ENCODE data around the gene SEPHS2.
"Not testable (repeated sequence)": the region's sequence is repeated elsewhere in the genome, so short reads cannot be mapped to it uniquely, and the experiment has no call there.

The SEPHS2 gene

DNA sequence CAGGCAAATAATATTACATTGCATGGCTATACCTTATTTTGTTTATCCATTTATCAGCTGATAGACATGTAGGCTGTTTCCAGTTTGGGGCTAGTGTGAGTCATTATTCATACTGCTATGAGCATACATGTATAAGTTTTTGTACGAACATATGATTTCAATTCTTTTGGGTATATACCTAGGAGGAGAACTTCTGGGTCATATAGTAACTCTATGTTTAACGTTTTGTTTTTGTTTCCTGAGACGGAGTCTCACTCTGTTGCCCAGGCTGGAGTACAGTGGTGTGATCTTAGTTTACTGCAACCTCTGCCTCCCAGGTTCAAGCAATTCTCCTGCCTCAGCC is 24.5 kb upstream of the SEPHS2 start:
- DNase-seq (ENCODE audit: extremely low read depth in 1 of 2, low read depth in 1 of 2) = no peak

DNA sequence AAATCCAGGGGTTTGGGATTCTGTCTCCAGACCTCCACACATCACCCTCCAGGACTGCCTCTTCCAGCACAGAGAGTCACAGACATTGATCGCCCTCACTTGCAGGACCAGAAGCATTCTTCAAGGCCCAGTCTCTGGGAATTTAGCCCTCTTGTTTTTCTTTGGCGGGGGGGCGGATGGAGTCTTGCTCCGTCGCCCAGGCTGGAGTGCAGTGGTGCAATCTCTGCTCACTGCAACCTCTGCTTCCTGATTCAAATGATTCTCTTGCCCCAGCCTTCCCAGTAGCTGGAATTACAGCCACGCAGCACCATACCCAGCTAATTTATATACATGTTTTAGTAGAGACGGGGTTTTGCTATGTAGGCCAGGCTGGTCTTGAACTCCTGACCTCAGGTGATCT is 18.4 kb upstream of the SEPHS2 start:
- DNase-seq (ENCODE audit: extremely low read depth in 1 of 2, low read depth in 1 of 2) = no peak

DNA sequence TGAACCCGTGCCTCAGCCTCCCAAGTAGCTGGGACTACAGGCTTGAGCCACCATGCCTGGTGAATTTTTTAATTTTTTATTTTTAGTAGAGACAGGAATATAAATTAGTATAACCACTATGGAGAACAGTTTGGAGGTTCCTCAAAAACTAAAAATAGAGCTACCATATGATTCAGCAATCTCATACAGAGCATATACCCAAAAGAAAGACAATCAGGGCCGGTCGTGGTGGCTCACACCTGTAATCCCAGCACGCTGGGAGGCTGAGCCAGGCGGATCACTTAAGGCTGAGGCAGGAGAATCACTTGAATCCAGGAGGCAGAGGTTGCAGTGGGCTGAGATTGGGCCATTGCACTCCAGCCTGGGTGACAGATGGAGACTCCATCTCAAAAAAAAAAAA is 15.8 kb upstream of the SEPHS2 start:
- DNase-seq (ENCODE audit: extremely low read depth in 1 of 2, low read depth in 1 of 2) = not testable (repeated sequence)

DNA sequence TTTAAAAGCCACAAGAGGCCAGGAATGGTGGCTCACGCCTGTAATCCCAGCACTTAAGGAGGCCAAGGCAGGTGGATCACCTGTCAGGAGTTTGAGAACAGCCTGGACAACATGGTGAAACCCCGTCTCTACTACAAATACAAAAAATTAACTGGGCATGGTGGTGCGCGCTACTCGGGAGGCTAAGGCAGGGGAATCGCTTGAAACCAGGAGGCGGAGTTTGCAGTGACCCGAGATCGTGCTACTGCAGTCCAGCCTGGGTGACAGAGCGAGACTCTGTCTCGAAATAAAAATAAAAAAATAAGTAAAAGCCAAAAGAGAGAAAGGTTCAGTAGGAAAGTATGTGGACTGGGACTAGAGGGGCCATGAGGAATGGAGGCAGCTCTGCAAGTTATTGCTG is 13.8 kb upstream of the SEPHS2 start:
- DNase-seq (ENCODE audit: extremely low read depth in 1 of 2, low read depth in 1 of 2) = no peak

DNA sequence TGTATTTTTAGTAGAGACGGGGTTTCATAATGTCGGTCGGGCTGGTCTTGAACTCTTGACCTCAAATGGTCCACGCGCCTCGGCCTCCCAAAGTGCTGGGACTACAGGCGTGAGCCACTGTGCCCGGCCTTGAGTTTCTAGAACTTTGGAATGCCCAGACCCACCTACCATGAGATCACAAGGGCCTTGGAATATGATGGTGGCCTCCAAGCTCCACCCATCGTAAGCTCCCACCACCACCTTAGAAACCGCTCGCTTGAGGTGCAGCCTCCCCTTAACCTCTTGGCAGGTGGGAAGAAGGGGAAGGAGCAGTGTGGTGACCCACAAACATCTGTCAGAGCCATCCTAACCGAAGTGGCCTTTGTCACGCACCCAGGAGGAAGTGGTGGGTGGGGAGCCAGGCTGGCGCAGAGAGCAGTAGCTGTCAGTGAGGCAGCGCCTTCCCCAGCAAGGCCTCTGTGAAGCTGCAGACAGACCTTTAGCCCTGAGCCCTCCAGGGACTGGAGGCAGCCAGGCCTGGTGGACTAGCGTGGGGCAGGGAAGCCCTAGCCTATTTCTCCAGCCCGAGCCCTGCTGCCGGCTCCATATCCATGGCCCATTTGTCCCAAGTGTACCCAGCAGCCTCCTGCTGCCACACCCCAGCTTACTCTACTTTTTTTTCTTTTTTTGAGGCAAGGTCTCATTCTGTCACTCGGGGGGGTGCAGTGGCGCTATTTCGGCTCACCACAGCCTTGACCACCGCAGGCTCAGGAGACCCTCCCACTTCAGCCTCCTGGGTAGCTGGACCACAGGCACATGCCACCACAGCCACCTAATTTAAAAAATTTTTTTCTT is 13.1 kb upstream of the SEPHS2 start:
- peak; percentile 50 to 52 for DNase-seq (ENCODE audit: extremely low read depth in 1 of 2, low read depth in 1 of 2)

DNA sequence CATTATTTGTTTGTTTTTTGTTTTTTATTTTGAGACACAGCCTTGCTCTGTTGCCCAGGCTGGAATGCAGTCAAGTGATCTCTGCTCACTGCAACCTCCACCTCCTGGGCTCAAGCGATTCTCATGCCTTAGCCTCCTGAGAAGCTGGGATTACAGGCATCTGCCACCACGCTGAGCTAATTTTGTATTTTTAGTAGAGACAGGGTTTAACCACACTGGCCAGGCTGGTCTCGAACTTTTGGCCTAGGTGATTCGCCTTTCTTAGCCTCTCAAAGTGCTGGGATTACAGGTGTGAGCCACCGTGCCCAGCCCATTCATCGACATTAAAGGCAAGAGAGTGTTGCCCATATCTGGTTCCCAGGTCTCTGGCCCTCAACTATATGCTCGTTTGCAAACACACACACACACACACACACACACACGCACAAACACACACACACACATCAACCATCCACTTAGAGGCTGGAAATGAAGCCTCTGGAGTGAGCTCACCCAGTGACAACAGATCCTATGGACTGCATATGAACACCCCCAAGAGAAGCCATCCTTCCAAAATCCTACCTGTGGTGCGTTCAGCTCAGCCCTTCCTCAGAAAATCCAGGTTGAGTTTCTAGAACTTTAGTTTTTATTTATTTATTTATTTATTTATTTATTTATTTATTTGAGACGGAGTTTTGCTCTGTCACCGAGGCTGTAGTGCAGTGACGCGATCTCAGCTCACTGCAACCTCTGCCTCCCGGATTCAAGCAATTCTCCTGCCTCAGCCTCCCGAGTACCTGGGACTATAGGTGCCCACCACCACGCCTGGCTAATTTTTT is 12.3 kb upstream of the SEPHS2 start:
- no peak for DNase-seq (ENCODE audit: extremely low read depth in 1 of 2, low read depth in 1 of 2)

DNA sequence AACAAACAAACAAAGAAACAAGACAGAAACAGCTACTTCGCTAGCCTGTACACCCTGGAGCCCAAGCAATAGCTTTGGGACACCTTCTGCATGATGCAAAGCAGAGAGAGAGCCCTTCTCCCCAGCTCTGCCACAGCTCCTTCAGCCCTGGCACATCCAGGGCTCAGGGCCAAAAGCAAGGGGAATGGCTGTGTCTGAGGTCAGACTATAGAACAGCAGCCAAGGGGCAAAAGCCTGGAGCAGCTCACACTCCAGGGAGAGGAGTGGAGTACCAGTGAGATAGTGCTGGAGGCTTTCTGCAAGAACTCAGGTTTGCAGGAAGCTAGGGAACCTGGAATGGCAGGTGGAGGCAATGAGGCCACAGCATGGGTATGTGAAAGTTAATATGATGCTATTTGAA is 11.6 kb upstream of the SEPHS2 start:
- DNase-seq (ENCODE audit: extremely low read depth in 1 of 2, low read depth in 1 of 2) = no peak

DNA sequence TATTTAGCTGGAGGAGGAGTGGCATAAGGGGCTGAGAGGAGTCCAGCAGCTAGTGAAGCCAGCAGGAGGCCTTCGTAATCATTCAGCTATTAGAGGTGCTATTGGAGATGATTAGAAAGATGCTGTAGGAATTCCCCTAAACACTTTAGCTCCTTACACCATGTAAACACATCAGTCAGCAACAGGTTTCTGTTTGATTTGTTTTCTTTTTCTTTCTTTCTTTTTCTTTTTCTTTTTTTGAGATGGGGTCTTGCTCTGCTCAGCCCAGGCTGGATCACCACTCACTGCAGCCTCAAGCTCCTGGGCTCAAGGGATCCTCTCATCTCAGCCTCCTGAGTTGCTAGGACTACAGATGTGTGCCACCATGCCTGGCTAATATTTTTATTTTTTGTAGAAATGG is 10.6 kb upstream of the SEPHS2 start:
- no peak for DNase-seq (ENCODE audit: extremely low read depth in 1 of 2, low read depth in 1 of 2)

DNA sequence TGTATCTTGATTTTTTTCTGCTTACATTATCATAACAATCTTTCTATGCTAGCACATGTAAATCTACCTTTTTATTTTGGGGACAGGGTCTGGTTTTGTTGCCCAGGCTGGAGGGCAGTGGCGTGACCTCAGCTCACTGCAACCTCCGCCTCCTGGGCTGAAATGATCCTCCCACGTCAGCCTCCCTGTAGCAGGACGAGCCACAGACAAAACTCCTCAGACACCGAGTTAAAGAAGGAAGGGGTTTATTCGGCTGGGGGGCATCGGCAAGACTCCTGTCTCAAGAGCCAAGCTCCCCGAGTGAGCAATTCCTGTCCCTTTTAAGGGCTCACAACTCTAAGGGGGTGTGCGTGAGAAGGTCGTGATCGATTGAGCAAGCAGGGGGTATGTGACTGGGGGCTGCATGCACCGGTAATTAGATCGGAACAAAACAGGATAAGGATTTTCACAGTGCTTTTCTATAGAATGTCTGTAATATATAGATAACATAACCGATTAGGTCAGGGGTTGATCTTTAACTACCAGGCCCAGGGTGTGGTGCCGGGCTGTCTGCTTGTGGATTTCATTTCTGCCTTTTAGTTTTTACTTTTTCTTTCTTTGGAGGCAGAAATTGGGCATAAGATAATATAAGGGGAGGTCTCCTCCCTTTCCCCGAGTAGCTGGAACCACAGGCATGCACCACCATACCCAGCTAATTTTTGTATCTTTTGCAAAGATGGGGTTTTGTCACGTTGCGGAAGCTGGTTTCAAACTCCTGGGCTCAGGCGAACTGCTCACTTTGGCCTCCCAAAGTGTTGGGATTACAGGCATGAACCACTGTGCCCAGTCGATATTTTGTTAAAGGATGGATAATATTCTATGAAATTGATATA is 7.3 kb upstream of the SEPHS2 start:
- DNase-seq (ENCODE audit: extremely low read depth in 1 of 2, low read depth in 1 of 2) = not testable (repeated sequence)

DNA sequence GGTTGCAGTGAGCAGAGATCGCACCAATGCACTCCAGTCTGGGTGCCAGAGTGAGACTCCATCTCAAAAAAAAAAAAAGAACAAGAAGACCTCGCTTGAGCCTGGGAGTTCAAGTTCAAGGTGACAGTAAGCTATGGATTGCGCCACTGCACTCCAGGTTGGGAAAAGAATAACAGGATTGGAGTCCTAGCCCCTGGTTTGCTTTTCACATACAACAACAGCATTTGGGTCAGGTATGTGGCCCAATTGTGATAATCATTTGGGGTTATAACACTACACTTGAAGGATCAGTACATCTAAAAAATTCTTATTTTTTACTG is 3.4 kb upstream of the SEPHS2 start:
- DNase-seq (ENCODE audit: extremely low read depth in 1 of 2, low read depth in 1 of 2) = no peak

DNA sequence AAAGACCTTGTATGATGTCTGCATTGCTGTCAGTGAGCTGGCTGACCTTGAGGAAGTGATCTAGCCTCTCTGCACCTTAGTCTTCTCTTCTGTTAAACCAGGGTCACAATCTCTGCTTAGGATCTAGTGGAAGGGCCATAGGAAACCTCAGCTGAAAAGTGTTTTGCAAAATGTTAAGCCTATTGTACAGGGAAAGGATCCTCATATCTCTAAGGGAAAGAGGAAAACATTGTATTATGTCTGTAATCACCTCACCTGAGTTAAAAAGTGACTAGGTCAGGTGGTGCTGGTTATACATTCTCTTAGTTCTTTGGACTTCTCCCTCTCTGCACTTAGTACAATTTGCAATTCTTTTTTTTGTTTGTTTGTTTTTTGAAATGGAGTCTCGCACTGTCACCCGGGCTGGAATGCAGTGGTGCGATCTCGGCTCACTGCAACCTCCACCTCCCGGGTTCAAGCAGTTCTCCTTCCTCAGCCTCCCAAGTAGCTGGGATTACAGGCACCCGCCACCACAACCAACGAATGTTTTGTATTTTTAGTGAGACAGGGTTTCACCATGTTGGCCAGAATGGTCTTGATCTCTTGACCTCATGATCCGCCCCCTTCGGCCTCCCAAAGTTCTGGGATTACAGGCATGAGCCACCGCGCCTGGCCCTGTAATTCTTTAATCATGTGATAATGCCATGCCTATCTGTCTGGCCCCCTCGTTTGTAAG is 2.0 kb upstream of the SEPHS2 start:
- no peak for DNase-seq (ENCODE audit: extremely low read depth in 1 of 2, low read depth in 1 of 2)

DNA sequence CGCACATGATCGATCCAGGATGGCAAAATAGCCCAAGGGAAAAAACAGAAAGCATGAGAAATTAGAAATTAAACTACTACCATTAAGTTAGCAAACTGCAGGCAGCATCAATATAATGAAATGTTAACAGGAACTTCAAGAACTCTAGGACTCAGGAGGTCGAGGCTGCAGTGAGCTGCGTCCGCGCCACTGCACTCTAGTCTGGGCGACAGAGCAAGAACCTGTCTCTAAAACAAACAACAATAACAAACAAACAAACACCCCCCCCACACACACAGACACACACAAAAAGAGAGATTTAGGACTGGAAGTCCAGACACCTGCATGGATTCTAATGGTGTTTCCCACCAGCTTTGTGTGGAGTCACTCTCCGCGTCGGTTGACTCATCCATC is 525 bp upstream of the SEPHS2 start:
- DNase-seq (ENCODE audit: extremely low read depth in 1 of 2, low read depth in 1 of 2) = no peak

DNA sequence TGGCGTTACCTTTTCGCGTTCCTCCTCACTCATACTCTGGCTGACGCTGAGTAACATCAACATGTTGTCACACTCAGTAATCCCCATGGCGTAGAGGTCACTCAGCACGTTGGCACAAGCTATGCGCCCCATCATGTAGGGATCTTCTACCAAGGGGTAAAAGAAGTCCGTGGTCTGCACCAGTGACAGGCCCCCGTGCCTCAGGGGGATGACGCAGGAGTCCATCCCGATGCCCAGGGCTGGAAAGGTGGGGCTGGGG is 596 bp downstream of the SEPHS2 start:
- no peak for DNase-seq (ENCODE audit: extremely low read depth in 1 of 2, low read depth in 1 of 2)

DNA sequence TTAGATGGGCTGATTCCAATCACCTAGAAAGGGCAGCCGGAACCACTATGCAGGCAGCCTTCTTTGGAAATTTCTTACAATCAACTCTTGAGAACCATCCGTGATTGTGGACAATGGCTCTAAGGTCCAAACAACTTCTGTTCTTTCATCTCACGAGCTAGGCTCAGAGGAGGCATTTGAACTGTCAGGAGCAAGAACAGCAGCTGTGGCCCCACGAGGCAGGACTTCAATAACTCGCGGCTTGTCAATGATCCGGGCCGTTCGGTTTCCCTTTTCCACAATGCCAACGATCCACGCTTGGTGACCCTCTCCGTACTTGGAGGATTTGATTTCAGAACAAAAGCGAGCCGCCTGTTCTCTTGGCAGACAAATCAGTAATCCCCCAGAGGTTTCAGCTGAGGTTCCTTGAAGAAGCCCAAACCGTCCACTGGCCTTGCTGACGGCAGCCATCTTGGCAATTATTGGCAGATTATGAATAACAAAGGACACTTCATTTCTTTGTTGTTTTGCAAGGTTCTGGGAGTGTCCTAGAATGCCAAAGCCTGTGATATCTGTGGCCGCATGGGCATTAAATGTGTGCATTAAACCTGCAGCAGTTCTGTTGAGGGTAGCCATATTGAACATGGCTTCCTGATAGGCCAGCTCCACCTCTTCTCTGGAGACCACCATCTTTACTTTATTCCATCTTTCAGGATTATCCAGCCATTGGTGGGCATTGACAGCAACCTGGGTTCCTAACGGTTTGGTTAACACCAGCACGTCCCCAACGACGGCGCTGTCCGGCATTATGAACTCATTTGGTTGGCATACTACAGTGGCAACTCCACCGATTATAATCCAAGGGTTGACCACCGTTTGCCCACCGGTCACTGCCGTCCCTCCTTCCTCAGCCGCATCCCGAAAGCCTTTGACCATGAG is 1.2 kb downstream of the SEPHS2 start:
- DNase-seq (ENCODE audit: extremely low read depth in 1 of 2, low read depth in 1 of 2) = no peak

DNA sequence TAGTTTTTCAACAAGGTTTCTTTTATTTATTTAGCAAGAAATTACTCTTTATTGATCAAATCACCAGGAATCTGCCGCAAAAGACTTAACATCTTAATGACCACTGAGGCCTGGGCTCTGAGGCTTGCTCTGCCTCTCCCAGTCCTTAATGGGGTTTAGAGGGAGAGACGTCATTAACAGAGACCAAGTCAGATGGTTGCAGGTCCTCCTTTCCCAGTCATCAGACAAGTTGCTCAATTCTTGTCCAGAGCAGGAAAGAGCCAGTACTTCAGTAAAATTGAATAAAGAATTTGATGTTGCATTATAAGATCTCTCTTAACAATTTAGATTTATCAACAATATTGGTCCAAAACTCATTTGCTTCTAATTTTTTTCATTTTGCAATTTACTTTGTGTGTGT is 2.0 kb downstream of the SEPHS2 start:
- DNase-seq (ENCODE audit: extremely low read depth in 1 of 2, low read depth in 1 of 2) = no peak

DNA sequence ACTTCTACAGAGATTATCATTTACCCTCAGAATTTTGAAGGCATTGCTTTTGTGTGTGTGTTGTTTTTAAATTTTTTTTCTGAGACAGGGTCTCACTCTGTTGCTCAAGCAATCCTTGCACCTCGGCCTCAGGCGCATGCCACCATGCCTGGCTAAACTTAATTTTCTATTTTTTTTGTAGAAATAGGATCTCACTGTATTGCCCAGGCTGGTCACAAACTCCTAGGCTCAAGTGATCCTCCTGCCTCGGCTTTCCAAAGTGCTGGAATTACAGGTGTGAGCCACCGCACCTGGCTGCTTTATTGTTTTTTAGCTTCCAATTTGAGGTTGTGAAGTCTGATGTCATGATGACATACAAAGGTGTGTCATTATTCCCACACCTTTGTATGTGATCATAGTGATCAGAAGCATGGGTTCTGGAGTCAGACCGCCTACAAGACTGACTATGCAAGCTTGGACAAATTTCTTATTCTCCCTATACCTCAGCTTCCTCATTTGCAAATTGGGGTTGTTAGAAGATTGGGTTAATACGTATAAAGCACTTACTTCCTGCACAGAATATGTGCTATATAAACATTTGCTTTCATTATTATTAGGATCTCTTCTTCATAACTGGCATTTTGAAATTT is 5.8 kb downstream of the SEPHS2 start:
- no peak for DNase-seq (ENCODE audit: extremely low read depth in 1 of 2, low read depth in 1 of 2)

DNA sequence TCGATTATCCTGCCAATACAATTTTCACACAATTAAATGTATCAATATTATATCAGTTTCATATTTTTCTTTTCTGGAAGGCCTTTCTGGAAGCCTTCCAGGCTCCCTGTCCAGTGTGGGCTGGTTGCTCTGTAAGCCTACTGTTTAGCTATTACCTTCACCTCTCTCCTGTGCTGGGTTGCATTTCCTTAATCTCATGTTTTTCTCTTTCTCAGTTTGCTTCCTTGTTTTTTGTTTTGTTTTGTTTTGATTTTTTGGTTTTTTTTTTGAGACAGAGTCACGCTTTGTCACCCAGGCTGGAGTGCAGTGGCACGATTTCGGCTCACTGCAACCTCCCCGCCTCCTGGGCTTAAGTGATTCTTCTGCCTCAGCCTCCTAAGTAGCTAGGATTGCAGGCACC is 6.8 kb downstream of the SEPHS2 start:
- DNase-seq (ENCODE audit: extremely low read depth in 1 of 2, low read depth in 1 of 2) = no peak

DNA sequence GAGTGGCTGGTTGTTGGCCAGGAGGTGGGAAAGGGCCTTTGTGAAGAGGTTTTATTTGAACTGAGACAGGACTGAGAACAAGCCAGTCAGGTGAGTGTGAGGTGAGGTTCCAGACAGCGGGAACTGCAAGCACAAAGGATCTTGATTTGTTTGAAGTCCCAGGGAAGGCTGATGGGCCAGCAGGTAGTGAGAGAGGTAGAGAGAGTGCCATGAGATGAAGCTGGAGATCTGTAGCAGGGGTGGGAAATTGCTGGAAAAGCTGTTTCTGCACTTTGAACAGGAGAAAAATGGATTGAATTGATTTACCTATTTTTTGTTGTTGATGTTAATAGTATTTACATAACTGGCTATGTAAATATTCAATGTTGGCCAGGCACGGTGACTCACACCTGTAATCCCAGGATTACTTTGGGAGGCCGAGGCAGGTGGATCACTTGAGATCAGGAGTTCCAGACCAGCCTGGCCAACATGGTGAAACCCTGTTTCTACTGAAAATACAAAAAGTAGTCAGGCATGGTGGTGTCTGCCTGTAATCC is 8.1 kb downstream of the SEPHS2 start:
- DNase-seq (ENCODE audit: extremely low read depth in 1 of 2, low read depth in 1 of 2) = no peak

DNA sequence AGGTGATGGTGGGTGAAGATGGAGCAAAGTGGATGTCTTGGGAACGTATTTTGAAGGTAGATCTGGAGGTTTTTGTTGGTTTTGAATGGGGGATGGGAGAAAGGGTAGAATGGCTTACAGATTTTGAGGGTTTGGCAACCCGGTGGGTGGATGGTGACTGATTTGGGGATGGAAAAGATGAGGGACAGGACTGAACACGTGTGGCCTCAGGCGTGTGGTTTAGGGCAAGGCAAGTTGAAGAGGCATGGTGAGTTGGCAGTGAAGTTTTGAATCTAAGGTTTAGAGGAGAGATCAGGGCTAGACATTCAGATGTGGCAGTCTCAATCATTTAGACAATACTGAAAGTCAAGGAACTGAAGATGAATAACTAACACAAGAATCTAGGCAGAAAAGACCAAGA is 10.8 kb downstream of the SEPHS2 start:
- no peak for DNase-seq (ENCODE audit: extremely low read depth in 1 of 2, low read depth in 1 of 2)

All from activated CD8-positive, alpha-beta memory T cell treated with anti-CD3 and anti-CD28 coated beads for 1 hour (primary cell).